GM19023 (cell line): ENCODE measurements around the gene SELENOW.
"Not testable (repeated sequence)": the region's sequence is repeated elsewhere in the genome, so short reads cannot be mapped to it uniquely, and the experiment has no call there.

Experiments
- ATAC-seq: cut with Tn5 transposase; IDR thresholded peaks from one replicate; pipeline ENCODE4 v1.9.1; 2021; ENCODE audit warnings: mild to moderate bottlenecking, moderate library complexity; ENCODE audit not compliant: unreplicated experiment

Gene SELENOW

DNA sequence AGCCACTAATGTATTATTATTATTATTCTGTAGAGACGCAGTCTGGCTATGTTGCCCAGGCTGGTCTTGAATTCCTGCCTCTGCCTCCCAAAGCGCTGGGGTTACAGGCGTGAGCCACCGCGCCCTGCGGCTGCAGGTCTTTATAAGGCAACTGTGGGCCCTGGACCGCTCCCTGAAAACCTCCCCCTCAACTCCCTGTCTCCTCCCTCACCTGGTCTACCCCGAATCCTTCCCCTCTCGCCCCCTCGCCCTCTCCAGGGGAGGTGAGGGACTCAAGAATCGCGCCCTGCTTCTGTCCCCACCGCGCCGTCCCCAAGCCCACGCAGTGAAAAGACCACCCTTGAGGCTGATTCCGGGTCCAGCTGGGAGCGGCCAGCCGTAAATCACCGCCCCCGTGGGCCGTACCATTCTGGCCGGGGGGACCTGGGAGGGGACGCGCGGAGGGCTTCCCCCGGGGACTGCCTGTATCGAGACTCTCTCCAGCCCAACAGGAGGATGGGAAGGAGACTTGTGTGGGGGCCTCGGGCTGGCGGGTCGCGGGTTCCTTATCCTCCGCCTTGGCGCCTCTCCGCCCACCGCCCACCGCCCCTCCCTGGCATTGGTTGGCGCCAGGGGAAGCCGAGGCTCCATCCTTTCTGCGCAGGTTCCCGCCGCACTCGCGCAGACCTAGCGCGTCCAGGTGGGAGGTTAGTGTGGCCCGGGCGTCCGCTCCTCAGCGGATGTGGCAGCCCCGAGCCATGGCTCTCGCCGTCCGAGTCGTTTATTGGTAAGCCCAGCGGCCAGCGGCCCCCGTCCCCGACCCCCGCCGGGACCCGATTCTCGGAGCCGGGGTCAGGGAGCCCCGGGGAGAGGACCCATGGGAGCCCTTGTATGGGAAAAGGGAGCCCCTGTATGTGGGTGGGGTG is at the start of gene SELENOW:
Gene SELENOW, plus strand, starts transcription at position 655 of the 905 bp plus-strand sequence. Its CDS starts 83 bp downstream, at position 738.
- peak; percentile 74 for ATAC-seq

DNA sequence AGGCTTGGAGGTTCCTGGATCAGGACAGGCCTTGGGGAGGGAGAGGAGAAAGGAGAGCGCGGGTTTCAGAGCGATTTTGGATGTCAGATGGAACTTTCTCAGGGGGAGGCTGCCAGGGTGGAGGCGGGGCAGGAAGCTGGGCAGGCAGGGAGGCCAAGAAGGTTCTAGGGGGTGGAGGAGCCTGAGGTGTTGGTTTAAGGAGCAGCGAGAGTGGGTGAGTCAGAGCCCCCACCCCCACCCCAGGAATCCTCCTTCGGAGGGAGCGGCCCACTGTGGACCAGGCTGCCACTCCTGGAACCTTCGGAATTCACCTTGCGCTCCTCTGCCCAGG is 49.1 kb upstream of the SELENOW start:
- no peak for ATAC-seq

DNA sequence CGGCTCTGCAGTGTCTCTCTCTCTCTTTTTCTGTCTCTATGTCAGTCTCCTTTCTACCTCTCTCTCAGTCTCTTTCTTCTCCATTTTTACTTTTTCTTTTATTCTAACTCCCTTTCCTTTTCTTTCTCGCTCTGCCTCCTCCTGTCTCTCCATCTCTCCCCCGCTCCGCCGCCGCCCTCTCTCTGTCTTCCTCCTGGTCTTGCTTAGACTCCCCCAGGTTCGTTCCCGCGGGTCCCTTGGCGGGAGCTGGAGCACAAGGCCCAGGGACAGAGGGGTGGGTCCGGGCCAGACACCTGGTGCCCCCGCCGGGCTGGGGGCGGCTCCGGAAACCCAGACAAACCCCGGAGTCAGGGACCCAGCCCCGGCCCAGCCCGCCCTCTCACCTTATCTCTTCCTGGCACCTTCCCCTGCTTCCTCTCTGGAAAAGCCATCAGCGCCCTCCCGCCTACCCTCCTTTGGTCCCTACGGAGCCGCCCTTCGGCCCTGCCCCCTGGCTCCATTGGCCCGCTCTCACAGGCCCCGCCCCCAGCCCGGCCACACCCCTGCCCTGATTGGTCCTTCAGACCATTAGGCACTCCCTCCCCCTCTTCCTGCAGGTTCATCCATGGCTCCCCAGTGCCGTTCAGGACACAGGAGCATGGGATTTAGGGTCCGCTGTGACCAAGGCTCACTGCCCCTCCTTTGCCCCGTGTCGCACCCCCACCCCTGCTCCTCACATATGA is 48.5 kb upstream of the SELENOW start:
- ATAC-seq = no peak

DNA sequence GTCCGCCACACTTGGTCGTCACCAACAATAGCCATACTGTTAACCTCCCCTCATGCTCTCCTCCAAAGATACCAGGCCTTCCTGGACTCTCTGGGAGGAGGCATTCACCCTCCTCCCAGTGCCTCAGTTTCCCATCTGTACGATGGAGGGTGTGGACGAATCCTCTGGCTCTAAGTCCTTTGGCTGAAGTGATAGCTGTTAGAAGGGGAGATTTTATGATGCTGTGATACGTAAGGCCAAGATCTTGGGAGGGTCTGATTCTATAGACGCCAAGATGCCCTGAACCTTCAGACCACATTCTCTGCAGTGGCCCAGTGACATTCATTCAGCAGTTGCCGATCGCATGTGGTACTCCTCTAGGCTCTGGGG is 48.0 kb upstream of the SELENOW start:
- no peak for ATAC-seq

DNA sequence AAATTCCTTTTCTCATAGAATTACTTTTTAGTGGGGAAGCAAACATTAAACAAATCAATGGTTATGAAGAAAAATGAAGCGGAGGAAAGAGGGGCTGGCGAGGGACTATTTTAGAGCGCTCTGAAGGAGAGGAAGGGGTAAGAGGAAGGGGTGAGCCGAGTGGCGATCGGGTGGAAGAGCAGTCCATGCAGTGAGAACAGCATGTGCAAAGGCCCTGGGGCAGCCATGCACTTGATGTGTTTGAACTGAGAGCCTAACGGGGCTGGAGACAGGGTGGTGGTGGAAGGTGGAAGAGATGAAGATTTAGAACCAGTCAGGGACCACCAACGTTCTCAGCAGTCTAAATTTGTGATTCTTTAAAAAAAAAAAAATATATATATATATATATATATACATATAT is 47.6 kb upstream of the SELENOW start:
- ATAC-seq = no peak

- no peak for ATAC-seq
These were observed 43.4 kb upstream of the SELENOW start for GRCh38 chr19:47735131-47735530.

DNA sequence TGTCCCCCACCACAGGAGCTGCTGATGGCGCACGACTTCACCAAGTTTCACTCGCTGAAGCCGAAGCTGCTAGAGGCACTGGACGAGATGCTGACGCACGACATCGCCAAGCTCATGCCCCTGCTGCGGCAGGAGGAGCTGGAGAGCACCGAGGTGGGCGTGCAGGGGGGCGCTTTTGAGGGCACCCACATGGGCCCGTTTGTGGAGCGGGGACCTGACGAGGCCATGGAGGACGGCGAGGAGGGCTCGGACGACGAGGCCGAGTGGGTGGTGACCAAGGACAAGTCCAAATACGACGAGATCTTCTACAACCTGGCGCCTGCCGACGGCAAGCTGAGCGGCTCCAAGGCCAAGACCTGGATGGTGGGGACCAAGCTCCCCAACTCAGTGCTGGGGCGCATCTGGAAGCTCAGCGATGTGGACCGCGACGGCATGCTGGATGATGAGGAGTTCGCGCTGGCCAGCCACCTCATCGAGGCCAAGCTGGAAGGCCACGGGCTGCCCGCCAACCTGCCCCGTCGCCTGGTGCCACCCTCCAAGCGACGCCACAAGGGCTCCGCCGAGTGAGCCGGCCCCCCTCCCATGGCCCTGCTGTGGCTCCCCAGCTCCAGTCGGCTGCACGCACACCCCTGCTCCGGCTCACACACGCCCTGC is 37.5 kb upstream of the SELENOW start:
- no peak for ATAC-seq

GRCh38 chr19:47741544-47742140 is 36.9 kb upstream of the SELENOW start:
- ATAC-seq = no peak

- ATAC-seq = no peak
These were observed 35.9 kb upstream of the SELENOW start for GRCh38 chr19:47742634-47743033.

- peak; percentile 73 for ATAC-seq
These were observed 33.2 kb upstream of the SELENOW start, which contains the start of gene NOP53 for GRCh38 chr19:47745010-47745901. TSS of gene NOP53 (plus strand) at chr19:47745546. CDS start at chr19:47745560, 14 bp downstream.

DNA sequence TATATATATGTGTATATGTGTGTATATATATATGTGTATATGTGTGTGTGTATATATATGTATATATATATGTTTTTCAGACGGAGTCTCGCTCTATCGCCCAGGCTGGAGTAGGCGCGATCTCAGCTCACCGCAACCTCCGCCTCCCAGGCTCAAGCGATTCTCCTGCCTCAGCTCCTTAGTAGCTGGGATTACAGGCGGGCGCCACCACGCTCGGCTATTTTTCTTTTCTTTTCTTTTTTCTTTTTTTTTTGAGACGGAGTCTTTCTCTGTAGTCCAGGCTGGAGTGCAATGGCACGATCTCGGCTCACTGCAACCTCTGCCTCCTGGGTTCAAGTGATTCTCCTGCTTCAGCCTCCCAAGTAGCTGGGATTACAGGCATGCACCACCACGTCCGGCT is 32.4 kb upstream of the SELENOW start:
- ATAC-seq = not testable (repeated sequence)

GRCh38 chr19:47749326-47749725 is 29.2 kb upstream of the SELENOW start:
- ATAC-seq = no peak

DNA sequence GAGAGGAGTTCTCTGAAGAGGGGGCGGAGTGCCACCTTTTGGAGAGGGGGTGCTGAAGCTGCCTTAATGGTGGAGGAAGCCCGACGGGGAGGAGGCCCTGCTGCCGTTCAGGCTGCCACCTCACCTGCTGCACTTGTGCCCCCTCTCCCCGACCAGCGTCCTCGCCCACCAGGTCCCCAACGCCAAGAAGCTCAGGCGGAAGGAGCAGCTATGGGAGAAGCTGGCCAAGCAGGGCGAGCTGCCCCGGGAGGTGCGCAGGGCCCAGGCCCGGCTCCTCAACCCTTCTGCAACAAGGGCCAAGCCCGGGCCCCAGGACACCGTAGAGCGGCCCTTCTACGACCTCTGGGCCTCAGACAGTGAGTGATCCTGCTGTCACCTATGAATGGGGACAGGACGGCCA is 27.8 kb upstream of the SELENOW start:
- ATAC-seq = no peak

- ATAC-seq = no peak
These were observed 25.9 kb upstream of the SELENOW start for GRCh38 chr19:47752440-47753211.

DNA sequence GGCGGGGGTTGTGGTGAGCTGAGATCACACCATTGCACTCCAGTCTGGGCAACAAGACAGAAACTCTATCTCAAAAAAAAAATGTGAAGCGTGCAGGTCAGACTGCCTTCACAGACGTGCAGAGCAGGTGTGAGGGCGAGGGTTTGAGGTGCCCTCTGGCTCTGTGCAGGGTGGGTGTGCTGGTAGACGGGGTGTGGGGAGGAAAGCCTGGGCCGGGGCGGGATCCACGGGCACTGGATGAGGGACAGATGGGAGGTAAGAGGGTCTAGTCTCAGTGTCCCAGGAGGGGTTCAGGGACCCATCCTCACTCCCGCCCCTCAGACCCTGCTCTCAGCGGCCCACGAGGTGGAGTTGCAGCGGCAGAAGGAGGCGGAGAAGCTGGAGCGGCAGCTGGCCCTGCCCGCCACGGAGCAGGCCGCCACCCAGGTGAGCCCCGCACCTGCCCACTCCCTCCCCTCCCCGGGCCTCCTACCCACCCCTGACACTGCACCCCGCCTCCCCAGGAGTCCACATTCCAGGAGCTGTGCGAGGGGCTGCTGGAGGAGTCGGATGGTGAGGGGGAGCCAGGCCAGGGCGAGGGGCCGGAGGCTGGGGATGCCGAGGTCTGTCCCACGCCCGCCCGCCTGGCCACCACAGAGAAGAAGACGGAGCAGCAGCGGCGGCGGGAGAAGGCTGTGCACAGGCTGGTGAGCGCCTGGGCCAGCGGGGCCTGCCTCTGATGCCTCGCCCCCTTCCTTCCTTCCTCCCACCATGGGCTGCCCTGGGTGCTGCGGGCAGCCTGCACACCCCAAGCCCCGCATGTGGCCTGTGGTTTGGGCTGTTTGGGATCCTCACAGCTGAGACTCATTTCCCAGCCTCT is 24.1 kb upstream of the SELENOW start:
- ATAC-seq = no peak

- ATAC-seq = no peak
These were observed 23.3 kb upstream of the SELENOW start for GRCh38 chr19:47755065-47755761.

GRCh38 chr19:47755762-47756626 is 22.5 kb upstream of the SELENOW start:
- no peak for ATAC-seq
